Right forelimb (tissue), 1 donor: ENCODE results near the gene PPFIBP2.

ENCODE experiments used
- DNase-seq: peaks from one replicate; pipeline ENCODE4 v3.0.0-alpha.2; 2018

PPFIBP2 gene

GRCh38 chr11:7528514-7529049 is 14.8 kb downstream of the PPFIBP2 start:
- no peak for DNase-seq

DNA sequence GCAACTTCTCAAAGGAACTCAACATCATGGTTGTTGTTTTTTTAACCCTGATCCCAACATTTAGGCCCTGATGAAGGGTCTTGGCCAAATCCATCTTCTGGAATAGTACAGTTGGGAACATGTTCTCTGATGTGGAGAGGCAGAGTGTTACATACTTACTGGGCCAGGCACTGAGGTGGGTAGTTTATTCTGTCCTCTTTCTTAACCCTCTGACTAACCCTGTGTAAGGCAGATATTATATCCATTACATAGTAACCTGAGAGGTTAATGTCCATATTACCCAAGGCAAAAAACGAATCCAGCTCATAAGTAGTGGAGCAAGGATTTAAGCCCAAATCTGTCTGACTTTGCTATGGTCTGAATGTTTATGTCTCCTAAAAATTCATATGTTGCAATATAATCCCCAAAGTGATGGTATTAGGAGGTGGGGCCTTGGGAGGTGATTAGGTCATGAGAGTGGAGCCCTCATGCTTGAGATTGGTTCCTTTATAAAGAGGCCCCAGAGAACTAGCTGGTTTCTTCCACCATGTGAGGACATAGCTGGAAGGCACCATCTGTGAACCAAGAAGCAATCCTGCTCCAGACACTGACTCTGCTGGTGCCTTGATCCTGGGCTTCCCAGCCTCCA is 16.3 kb downstream of the PPFIBP2 start:
- DNase-seq = no peak

- no peak for DNase-seq
Observed at GRCh38 chr11:7531011-7531410, 17.2 kb downstream of the PPFIBP2 start.

DNA sequence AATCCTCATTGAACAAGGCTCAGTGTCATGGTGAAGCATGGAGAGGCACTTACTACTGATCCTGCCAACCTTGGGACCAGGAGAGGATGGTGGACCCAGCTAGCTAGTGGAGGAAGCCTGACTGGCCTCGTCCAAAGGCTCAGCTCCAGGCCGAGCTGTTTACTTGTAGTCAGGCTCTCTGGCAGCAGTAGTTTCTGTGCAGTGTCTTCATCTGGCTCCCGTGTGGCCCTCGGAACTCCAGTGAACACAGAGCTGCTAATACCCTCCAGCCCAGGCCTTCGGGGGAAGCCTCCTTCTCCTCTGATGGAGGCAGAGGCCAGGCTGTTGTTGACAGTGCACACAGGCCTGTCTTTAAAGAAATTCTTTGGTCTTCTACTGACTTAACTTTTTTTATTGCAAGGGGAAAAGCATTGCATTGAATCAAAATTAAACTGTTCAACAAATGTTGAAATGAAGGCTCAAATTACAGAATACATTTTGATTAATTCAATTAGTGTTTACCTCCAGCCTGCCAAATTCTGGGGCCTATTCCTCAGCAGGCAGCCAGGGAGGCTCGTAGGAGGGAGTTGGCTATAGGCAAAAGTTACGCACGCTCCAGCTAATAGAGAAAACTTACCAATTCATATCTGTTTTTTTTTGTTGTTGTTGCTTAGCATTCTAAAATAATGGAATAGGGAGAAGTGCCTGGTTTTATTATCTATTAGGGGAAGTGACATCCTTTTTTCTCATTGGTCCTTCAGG is 18.8 kb downstream of the PPFIBP2 start:
- DNase-seq = no peak

DNA sequence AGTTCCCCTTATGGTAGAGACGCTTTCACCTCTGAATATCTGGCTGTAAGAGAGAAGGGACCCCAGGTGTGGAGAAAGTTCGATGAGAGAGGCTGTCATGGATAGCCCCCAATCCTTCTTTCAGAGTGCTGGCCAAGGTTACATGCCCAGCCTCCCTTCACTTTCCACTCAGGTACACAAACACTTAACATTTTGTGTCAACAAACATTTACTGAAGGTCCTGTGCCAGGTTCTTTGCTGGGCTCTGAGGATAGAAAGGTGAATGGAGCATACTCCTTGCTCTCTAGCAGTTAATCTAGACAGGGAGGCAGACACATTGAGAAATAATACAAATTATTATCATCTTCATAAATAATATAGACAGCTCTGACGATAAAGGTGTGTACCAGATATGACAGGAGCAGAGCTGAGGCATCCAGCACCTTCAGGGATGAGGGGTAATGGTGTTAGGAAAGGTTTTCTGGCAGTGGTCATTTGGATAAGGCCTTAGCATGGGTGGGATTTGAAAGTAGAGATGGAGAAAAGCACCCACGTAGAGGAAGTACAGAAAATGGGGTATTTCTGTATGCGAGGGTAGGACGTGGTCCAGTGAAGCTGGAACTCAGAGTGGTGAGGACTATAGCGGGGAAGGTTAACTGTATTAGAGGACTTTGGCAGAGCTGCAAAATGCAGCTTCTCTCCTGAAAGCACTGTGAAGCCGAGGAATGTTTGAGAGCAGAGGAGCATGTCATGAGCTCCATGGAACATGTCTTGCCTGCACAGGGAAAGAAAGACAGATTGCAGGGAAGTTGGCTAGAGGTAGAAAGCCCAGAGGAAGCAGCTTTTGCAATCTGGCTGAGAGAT is 19.6 kb downstream of the PPFIBP2 start:
- no peak for DNase-seq

DNA sequence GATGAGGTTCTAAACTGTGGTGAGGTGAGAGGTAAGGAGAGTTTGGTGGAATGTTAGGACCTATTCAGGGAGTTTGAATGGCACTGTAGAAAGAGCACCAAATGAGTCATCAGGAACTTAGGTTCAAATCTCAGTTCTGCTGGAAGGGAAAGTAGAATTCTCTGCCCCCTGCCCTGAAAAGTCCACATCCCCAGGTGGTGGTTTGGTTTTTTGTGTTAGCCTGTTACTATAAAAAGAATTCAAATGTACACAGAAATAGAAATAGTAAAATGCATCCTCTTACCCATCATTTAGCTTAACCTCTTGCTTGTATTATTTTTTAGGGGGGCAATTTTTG is 20.2 kb downstream of the PPFIBP2 start:
- DNase-seq = no peak

GRCh38 chr11:7536100-7536499 is 22.3 kb downstream of the PPFIBP2 start:
- DNase-seq = no peak

- no peak for DNase-seq
Observed at GRCh38 chr11:7537265-7537664, 23.5 kb downstream of the PPFIBP2 start.

GRCh38 chr11:7538031-7538430 is 24.2 kb downstream of the PPFIBP2 start:
- no peak for DNase-seq

DNA sequence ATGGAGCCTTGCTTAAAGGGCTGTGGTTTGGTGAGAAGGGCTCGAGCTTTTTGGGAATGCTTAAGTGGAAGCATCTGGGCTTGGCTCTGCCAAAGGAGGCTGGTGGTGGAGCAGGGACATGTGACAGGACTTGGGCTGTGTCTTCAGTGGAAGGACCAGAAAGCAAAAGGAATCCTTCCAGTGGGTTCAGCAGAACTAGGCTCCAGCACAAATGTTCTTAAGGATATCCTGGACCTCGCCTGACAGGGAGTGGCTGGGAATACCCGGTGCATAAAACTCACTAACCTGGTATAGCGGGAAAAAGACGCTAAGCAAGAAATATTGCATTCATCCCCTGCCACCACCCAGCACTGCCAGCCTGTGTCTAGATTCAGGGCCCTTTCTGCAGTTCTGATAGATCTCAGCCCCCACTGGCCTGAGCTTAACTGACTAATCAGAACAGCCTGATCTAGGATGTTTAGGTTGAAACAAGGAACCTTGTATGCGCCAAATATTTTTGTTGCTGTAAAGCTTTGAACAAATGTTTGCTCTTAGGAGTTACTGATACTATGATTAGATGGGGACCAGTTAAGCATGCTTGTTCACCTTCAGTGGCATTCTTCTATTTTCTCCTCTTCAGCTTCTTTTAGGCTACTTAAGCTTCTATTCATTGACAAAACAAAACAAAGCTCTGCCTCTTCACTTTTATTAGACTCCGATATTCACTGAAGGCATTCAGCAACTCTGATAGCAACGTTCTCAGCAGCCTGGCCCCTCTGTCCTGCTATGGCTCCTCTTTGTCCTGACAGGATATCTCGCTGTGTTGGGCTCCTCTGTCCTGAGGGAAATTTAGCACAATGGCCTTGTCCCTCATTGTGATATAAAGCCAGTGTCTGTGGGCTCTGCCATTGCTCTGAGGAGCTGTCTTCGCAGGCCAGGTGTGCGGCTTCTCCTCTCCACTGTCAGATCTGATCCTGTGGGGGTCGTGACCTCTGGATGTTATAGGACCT is 25.0 kb downstream of the PPFIBP2 start:
- no peak for DNase-seq

GRCh38 chr11:7540830-7541555 is 27.2 kb downstream of the PPFIBP2 start:
- no peak for DNase-seq

DNA sequence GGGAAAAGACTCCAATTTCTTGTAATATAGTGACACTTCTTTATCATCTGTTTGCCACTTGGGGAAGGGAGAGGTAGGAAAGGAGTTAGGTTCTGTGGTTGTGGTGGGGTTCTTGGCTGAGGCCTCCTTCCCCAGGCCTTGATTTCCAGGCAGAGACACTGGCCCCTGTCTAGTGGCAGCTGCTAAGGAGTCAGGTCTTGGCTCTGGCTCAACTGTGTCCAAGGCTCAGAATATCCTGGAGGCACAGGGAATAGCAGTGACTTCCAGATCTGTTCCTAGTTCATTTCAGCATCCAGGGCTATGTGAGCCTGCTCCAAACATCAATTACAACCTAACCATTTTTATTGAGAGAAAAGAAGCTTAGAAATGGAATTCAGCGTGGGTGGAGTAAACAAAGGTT is 29.5 kb downstream of the PPFIBP2 start:
- no peak for DNase-seq

- DNase-seq = no peak
Observed at GRCh38 chr11:7544021-7544420, 30.2 kb downstream of the PPFIBP2 start.

DNA sequence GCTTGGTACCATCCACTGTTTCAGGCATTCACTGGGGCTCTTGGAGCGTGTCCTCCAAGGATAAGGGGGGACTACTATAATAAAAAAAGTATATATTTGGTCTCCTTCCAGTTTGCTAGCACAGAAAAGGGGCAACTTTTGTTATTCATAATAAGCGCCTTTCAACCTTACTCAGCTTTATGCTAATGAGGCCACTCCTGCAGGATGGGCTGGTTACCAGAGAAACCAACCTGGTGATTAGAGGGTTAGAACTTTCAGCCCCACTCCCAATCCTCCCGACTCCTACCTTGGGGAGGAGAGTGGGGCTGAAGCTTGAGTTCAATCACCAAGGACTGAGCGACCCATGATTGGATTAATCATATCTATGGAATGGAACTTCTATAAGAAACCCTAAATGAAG is 31.8 kb downstream of the PPFIBP2 start:
- DNase-seq = no peak

DNA sequence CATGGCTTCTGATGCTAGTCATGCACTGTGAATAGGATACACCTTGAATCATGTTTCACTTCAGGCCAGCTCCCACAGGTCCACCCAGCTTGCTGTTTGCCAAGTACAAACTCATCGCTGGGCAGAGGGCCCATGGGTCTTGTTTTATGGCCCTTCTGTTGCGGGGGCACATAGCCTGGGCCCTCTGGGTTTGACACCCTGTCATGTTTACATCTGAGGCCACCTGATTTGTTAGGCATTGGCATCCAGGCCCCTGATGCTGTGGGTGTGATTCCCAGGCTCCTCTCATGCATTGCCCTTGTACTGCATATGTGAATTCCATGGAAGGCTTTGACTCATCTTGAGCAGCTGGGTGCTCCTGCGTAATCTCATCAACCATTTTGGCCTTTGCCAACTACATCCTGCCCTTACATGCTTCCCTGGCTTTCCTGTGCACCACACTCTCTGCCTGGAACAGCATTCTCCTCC is 32.6 kb downstream of the PPFIBP2 start:
- no peak for DNase-seq

DNA sequence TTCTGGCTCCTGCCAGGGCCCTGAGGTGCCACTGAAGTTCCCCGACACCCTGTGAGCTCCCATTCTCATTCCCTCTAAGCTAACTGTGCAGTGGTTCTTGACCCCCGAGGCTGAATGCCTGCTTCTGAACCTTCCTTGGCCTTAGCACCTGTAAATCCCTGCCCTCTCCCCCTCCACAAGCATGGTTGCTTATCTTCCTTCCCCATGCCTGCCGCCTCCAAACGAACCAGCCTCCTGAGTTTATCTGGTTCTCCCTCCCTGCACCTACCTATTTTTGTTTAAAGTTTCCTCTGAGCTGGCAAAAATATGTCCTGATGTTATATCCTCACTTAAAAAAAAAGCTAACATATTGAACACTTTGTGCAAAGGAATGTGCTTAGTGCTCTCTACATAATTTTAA is 33.9 kb downstream of the PPFIBP2 start:
- DNase-seq = no peak

DNA sequence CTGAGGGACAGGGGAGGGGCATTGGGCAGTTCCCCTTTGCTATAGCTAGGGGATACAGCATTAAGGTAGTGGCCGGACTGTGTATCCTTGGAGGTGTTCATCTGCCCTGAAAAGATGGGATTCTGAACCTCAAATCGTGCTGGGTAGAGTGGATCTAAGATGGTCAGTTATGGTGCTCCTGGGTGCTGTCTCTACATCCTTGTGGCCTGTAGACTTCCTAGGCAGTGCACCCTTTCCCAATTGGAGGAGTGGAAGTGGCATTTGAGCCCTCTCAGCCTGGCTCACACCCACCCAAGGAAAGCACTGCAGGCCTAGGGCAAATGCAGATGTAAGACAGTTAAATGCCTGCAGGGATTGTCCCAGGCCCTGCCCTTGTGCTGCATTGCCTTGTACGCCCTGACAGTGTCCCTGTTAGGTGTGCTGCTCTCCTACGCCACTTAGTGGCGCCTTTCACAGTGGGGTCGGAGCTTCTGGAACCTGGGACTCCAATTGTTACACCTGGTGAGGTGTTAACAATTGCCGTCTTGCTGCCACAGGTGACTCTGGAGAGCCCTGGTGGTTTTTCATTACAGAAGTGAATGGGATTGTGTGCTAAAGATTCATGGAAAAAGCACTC is 35.0 kb downstream of the PPFIBP2 start:
- DNase-seq = no peak

GRCh38 chr11:7549681-7550080 is 35.9 kb downstream of the PPFIBP2 start:
- no peak for DNase-seq

DNA sequence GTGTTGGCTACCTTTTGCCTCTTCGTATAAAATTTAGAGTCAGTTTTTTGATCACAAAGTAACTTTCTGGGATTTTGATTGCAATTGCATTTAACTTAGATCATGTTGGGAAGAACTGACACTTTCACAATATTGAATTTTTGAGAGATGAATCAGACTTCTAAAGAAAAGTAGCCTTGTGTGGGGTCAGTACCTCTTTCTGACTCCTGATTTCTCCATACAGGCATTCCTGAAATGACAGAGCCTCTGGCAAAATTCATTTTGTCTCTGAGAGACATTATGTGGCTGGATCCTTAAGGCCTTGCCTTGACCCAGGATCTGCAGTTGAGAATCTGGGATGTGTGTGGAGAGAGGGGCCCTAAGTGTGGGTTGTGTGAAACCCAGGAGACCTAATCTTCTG is 37.8 kb downstream of the PPFIBP2 start:
- no peak for DNase-seq

- no peak for DNase-seq
Observed at GRCh38 chr11:7552666-7553065, 38.9 kb downstream of the PPFIBP2 start.

GRCh38 chr11:7555052-7555699 is 41.4 kb downstream of the PPFIBP2 start:
- DNase-seq = no peak
